Measurements from ENCODE around the gene SEMA6A.

GRCh38 chr5:116553366-116553765 is 21.3 kb downstream of the SEMA6A start:
- TF ChIP-seq POLR2A (IDR thresholded peaks at IDR 0.05; ENCODE audit: low read length) (no peak), CTCF (IDR thresholded peaks at IDR 0.05) (no peak), ESRRA (IDR thresholded peaks at IDR 0.05; ENCODE audit: borderline replicate concordance, low read length) (no peak), RAD21 (conservative IDR thresholded peaks at IDR 0.05 in 1 of 2, IDR thresholded peaks at IDR 0.05 in 1 of 2) (no peak), ZFP36 (IDR thresholded peaks at IDR 0.05; ENCODE audit: borderline replicate concordance, partially characterized antibody) (no peak), PBX3 (IDR thresholded peaks at IDR 0.05) (no peak), SREBF2 (IDR thresholded peaks at IDR 0.05) (no peak)

Data from A549 (cell line).